Activated CD8-positive, alpha-beta memory T cell treated with anti-CD3 and anti-CD28 coated beads, Interleukin-2, amount 50 U/mL, for 1 hour (primary cell): ENCODE data around the gene GRK3.

ENCODE experiments used
- DNase-seq: peaks from one replicate; pipeline ENCODE4 v3.0.0-alpha.2; 2020; ENCODE audit errors: extremely low read depth

The GRK3 gene

DNA sequence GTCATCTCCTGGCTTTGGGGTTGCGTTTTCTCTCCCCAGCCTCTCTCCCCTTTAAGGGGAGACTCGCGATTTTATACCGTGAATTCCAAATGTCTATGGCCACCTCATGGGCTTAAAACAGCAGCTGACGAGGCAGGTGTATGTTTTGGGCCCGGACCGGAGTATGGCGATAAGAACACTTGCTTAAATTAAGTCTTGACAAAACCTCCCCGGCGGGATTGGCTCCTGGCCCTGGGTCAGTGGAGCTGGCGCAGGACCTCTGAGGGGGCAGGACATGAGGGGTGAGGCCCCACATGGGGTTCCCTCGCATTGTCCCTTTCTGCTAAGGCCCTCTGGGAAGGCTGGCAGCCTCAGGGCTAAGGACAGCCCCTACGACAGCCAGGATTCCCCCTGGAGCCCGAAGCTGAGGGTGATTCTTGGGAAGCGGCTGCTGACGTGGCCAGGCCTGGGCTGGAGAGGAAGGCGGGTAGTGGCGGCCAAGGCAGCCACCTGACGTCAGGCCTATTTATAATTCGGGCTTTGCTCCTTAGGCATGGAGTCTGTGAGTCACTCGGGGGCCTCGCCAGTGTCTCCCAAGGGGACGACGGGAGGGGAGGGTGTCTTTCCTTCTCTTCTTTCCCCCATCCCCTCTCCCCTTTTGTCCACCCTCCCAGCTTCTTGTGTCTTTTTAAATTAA lies 190.2 kb downstream of the GRK3 start:
- no peak for DNase-seq

DNA sequence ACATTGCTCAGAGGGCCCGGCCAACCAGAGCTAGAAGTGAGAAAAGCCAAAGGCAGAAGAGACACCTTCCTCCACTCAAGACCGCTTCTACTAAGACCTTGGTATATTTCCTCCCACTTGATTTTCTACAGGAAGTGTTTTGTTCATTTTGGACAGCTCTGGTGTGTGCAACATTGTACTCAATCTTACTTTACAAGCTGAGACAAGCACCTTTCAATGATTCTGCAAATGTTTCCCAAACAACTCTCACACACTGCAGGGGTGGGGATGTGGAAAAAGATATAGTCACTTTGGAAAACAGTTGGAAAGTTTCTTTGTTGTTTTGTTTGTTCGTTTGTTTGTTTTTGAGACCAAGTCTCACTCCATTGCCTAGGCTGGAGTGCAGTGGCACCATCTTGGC lies 193.2 kb downstream of the GRK3 start:
- no peak for DNase-seq

DNA sequence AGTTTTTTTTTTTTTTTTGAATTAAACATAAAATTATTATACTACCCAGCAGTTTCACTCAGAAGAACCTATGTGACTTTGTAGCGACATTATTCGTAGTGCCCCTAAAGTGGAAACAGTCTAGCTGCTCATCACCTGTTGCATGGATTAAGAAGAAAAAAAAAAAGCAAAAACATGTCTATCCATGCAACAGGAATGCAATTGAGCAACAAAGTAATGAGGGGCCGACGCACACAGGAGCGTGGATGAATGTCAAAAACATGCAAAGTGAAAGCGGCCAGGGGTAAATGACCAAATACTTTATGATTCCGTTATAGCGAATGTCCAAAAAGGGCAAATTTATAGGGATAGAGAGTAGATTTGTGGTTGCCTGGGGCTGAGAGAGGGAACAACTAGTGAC lies 193.8 kb downstream of the GRK3 start:
- DNase-seq: no peak

DNA sequence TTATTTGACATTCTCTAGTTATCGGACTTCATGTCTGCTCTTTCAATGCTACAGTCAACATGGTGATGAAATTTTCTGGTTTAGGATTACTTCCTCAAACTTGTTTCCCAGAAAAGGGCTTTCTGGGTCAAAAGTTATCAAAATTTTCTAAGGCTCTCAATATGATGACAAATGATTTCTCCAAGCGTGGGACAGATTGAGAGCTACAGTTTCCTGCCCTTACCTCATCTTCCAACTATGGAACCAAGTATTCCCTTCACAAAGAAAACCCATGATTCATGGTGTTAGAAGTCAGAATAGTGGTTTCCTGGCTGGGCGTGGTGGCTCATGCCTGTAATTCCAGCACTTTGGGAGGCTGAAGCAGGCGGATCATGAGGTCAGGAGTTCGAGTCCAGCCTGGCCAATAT lies 195.4 kb downstream of the GRK3 start:
- no peak for DNase-seq

DNA sequence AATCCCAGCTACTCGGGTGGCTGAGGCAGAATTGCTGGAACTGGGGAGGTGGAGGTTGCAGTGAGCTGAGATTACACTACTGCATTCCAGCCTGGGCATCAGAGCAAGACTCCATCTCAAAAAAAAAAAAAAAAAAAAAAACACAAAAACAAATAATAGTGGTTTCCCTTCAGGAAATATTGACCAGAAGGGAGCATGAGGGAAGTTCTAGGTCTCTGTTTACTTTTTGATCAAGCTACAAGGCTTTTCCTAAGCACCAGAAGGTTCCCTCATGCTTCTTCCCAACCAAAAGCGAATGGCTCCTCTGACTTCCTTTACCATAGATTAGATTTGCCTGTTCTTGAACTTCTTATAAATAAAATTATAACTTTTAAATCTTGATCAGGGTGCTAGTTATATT lies 195.8 kb downstream of the GRK3 start:
- DNase-seq: no peak

DNA sequence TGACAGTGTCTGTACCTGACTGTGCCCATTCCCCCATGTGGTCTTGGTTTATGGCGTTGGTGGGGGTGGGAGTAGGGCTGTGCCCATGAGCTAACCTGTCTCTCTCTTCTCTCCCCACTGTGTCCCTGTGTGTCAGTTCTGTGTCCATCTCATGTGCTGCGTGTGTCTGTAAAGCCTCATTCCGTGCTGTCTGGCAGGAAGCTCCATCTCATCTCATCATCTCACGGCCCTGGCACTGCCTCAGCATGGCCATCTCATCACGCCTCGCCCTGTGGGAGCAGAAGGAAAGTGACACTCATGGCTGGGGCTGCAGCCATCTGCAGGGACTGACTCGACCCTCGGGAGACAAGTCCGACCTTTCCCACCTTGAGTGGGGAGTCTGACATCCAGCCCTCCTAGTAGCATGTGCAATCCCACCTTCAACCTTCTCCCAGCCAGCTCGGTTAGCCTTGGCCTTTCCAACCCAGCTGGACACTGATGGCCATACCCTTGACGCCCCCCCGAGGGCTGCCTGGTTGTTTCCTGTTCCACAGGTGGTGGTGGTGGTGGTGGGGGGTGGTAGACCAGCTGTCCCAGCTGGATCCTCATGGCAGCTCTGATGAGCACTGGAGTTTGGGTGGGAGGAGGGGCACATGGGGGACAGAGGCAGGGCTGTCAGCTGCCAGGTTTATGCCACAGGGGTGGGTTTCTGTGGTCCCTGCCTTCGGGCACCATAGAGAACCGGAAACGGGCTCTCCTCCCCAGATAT lies 196.5 kb downstream of the GRK3 start:
- DNase-seq: no peak

DNA sequence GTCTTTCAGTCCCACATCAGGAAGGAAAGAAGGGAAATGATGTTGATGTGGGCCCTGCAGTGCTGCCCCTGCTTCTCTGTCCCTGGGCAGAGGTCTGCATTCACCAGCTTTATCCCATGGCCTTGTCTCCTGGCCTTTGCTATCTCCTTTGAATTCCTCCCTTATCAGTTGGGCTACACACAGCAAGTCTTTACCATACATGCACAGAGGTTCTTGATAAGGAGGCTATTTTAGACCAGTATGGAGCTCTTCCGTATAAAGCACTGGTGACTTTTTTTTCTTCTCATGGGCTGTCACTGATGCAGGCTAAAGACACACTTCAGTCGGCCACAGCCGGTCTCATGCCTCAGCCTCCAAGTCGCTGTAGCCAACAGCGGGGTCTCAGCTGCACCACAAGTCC lies 197.7 kb downstream of the GRK3 start:
- DNase-seq: no peak

DNA sequence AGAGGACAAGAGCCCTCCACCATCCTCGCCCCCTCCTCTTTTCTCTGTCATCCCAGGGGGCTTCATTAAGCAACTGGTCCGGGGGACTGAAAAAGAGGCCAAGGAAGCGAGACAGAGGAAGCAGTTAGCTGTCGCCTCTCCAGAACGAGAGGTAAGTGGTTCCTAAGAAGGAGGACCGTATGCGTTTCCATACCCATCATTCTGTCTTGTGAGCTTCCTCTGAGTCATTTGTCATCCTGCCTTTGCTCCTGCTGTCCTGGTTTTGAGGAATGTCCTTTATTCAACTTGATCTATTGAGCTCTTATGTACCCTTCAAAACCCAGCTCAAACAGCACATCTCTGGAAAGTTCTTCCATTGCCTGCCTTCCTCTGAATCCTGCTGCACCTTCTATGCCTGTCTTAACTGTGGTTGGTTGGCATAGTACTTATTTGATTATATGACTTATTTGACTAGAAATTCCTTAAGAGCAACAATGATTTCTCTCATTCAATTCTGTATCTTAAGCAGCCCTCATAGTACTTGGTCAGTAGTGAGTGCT lies 198.8 kb downstream of the GRK3 start:
- no peak for DNase-seq

DNA sequence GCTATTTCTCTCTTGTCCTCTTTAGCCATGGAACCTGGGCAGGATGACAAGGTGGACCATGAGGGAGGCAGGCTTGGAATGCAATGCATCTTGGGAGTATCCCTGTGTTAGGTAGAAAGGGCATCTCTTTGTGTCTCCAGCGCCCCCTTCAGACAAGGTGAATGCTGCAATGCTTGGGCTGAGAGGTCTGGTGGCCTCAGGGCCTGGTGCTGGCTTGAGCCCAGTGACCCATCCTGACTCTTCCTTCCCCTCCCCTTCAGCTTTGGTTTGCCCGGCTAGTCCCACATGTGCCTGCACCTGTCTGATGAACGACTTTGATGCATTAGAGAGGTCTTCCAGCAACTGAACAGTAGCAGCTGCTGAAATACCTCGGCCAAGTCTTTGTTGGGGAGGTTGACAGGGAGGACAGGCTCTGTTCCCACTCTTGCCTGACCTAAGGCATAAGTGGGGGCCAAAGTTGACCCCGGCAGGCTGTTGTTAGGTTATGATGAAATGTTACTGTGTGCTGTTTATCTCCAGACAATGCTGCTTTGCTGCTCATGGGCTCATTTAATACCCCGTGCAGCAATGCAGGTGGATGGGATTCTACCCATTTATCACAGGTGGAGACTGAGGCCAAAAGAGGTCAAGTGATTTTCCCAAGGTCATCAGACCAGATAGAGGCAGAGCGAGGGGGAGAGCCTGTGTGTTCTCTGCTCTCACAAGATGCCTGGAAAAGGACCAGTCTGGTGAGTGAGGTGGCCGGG lies 200.0 kb downstream of the GRK3 start:
- no peak for DNase-seq

DNA sequence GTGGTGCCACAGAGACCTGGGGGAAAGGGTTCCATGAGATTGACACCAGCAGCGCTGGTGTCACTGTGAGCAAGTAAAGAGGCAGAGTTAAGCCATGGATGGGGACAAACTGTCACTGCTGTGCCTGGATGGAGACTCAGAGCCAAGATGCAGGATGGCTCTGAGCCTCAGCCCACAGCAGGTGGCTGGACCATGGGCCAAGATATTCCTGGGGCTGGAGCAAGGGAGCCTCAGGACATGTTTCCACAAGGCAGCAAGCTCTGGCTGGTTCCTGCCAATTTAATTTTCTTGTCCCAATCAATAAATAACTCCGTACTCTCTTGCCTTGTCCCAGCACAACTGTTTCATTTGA lies 200.5 kb downstream of the GRK3 start:
- no peak for DNase-seq

DNA sequence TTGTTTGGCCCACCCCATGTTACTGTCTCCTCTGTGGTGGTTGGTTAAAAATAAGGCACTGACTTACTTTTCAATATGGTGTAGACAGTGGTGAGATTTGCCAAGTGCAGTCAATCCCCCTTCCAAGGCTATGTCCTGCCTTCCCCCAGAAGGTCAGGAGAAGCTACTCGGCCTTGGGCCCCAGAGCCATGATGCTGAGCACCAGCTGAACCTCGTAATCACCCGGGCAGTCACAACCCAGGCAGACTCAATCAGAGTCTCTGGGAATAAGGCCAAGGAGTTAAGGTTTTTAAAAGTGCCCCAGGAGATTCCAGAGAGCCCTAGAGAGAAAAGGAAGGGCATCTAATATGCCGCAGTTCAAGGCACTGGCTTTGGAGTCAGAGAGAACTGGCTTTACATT lies 201.3 kb downstream of the GRK3 start:
- DNase-seq: no peak

DNA sequence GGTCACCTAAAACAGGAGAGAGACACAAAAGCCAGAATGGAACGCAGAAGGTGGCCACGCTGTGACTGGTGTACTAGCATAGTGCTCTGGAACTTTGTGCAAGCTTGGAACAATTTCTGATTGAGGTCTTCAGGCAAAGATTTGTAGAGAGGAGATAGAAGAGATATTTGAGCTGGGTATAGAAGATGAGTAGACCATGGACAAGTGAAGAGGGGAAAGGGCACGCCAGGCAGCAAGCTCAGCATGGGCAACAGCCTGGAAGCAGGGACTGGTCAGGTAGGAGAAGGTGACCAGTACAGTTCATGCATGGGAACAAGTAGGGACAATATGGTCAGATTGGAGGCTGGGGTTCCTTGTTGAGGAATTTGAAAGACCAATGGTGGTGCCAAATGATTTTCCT lies 201.9 kb downstream of the GRK3 start:
- no peak for DNase-seq

DNA sequence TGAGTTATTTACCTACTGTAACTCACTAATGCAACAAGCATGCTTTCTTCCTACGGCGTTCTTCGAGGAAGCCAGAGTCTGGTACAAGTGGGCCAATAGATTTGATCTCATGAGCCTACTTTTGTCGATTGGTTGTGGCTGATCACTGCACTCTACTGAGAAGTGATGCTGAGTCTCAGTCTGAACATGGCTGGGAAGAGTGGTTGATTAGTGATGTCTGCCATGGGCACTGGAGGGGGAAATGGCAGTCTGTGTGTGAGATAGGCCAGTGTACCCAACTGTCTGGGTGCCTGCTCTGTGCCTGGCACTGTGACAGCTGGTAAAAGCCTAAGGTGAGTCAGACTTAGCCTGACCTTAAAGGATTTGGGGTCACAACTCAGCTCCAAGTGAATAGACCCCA lies 205.9 kb downstream of the GRK3 start:
- DNase-seq: no peak

DNA sequence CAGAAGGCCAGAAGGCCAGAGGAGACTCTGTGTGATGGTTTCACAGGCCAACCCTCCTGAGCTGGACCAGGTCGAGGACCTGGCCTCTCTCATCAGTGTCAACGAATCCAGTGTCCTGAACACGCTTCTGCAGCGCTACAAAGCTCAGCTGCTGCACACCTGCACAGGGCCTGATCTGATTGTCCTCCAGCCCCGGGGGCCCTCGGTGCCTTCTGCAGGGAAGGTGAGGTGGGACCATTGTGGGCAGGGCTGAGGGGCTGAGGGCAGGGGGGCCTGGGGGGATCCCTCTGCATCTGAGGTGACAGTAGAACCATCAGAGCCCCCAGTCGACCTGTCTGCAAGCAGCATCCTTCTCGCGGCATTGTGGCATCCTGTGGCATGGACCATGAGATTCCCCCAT lies 207.8 kb downstream of the GRK3 start:
- no peak for DNase-seq

DNA sequence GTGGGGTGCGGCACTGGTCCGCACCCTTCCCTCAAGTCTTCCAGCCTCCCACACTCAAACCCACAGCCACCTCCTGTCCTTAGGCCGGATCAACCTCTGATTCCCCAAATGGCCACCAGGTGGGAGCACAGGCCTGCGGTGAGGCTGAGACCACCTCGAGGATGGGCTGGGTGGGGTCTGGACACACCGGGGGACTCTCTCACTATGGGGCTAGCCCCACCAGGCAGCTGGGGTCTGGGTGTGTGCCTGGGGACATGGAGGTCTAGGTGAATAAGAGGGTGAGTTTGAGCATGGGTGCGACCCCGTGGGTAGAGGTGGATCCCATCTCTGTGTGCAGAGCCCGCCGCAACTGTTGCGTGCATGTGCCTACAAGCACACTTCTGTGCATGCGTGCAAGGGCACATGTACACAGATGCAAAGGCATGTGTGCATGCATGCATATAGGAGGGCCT lies 210.1 kb downstream of the GRK3 start:
- no peak for DNase-seq

DNA sequence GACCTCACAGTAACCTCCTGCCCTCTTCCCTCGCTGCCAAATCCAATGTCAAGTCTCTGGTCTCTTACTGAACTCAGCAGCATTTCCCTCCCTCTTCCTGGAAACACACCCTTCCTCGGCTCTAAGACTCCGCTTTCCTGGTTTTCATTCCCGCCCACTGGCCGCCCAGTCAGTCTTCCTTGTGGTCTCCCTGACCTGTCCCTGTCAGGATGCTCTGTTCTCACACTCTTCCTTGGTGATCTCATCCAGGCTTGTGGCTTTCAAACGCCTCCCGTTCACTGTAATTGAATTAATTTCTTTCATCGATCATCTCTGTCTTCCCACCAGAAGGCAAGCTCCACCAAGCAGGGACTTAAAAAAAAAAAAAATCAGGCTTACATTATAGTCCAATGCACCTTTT lies 211.1 kb downstream of the GRK3 start:
- DNase-seq: no peak

DNA sequence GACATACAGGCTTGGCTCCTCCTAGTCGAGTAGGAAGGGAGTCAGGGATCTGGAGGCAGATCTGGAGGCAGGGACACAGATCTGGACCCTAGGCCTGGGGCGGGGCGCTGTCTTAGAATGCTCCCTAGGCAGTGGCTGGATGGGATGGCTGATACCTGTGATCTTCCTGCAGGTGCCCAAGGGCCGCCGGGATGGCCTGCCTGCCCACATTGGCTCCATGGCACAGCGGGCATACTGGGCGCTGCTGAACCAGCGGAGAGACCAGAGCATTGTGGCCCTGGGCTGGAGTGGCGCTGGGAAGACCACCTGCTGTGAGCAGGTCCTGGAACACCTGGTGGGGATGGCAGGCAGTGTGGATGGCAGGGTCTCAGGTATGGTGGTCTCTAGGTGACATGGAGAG lies 212.9 kb downstream of the GRK3 start:
- no peak for DNase-seq

DNA sequence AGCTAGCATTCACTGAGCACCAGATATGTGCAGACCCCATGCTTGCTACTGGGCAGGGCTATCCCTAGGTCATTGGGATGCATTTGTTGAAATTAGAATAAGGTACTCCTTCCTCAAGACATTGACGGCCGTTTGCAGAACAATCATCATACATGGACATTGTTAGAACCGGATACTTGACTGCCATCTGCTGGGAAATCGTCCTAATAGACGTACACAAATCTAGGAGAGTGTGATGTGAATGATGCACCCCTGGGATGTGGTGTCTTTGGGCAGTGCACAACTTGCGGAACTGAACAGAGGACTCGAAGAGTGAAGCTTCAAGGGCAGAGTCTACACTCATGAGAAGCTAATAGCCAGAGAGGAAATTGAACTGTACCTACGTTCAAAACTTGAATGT lies 213.4 kb downstream of the GRK3 start:
- no peak for DNase-seq
